ENCODE measurements around the gene ATP1B4.
A peak's percentile ranks its signal among the peaks of the same experiment; 100 is the strongest.

ATP1B4 gene

DNA sequence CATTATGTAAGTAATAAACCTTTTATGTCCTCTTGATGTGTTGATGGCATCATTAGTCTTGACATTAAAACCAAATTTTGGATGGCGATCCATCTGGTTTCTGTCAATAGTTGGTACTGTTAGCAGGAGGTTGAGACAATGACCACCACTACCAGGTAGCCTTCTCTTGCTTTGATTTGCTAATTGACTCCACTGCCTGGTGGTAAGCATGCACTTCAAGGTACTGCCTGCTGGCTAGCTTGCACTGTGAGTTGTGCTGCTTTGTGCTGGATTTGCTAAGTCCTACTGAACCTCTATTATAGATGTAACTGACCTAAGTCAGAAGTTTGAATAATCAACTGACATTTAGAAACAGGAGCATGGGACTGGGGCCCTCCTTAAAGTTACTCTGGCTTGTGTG lies 46.3 kb downstream of the ATP1B4 start:
- no peak overlapping the region for H3K27ac ChIP-seq
- TF ChIP-seq ZFX (IDR thresholded peaks at IDR 0.05; ENCODE audit: borderline replicate concordance) (no peak), CTCF (IDR thresholded peaks at IDR 0.05) (no peak)

GRCh38 chrX:120419463-120419862 lies 57.6 kb downstream of the ATP1B4 start:
- TF ChIP-seq CTCF (IDR thresholded peaks at IDR 0.05), result no peak
- TF ChIP-seq ZFX (IDR thresholded peaks at IDR 0.05; ENCODE audit: borderline replicate concordance), result no peak
- H3K27ac ChIP-seq, result no peak overlapping the region

GRCh38 chrX:120426599-120426998 lies 64.7 kb downstream of the ATP1B4 start:
- no peak overlapping the region for H3K27ac ChIP-seq
- TF ChIP-seq ZFX (IDR thresholded peaks at IDR 0.05; ENCODE audit: borderline replicate concordance), result no peak
- no peak for TF ChIP-seq CTCF (IDR thresholded peaks at IDR 0.05)

GRCh38 chrX:120428309-120428708 lies 66.4 kb downstream of the ATP1B4 start:
- peak overlapping the region; percentile 13; the same call in 1 of the 2 replicates for H3K27ac ChIP-seq
- TF ChIP-seq CTCF (IDR thresholded peaks at IDR 0.05) (no peak), ZFX (IDR thresholded peaks at IDR 0.05; ENCODE audit: borderline replicate concordance) (no peak)

GRCh38 chrX:120429776-120430540 lies 68.1 kb downstream of the ATP1B4 start:
- no peak overlapping the region for H3K27ac ChIP-seq
- TF ChIP-seq CTCF (IDR thresholded peaks at IDR 0.05) (no peak), ZFX (IDR thresholded peaks at IDR 0.05; ENCODE audit: borderline replicate concordance) (no peak)
